Measurements from ENCODE around the gene HLCS.
A peak's percentile ranks its signal among the peaks of the same experiment; 100 is the strongest.

HLCS gene

GRCh38 chr21:36915696-36916245, 50.7 kb downstream of the HLCS start:
- no peak for DNase-seq (ENCODE audit: low read depth in 3 of 3)

GRCh38 chr21:36915014-36915695, 51.3 kb downstream of the HLCS start:
- no peak for DNase-seq (ENCODE audit: low read depth in 3 of 3)

- no peak for DNase-seq (ENCODE audit: low read depth in 3 of 3)
Measured at GRCh38 chr21:36914244-36915013, 52.0 kb downstream of the HLCS start.

- no peak for DNase-seq (ENCODE audit: low read depth in 3 of 3)
Measured at GRCh38 chr21:36913247-36914169, 53.0 kb downstream of the HLCS start.

- DNase-seq (ENCODE audit: low read depth in 3 of 3), result no peak
Measured at GRCh38 chr21:36910581-36911307, 55.7 kb downstream of the HLCS start.

- peak in 1 of 3 experiments; percentile 9 for DNase-seq (ENCODE audit: low read depth in 3 of 3)
Measured at GRCh38 chr21:36909901-36910561, 56.4 kb downstream of the HLCS start.

- DNase-seq (ENCODE audit: low read depth in 3 of 3), result no peak
Measured at GRCh38 chr21:36909423-36909822, 57.0 kb downstream of the HLCS start.

- DNase-seq (ENCODE audit: low read depth in 3 of 3), result no peak
Measured at GRCh38 chr21:36908260-36908908, 58.1 kb downstream of the HLCS start.

GRCh38 chr21:36904093-36904666, 62.3 kb downstream of the HLCS start:
- no peak for DNase-seq (ENCODE audit: low read depth in 3 of 3)

GRCh38 chr21:36902793-36903192, 63.7 kb downstream of the HLCS start:
- DNase-seq (ENCODE audit: low read depth in 3 of 3), result no peak

- no peak for DNase-seq (ENCODE audit: low read depth in 3 of 3)
Measured at GRCh38 chr21:36902331-36902730, 64.1 kb downstream of the HLCS start.

- DNase-seq (ENCODE audit: low read depth in 3 of 3), result no peak
Measured at GRCh38 chr21:36901575-36901974, 64.9 kb downstream of the HLCS start.

GRCh38 chr21:36893581-36893980, 72.9 kb downstream of the HLCS start:
- no peak for DNase-seq (ENCODE audit: low read depth in 3 of 3)

- DNase-seq (ENCODE audit: low read depth in 3 of 3), result no peak
Measured at GRCh38 chr21:36892201-36892600, 74.3 kb downstream of the HLCS start.

- no peak for DNase-seq (ENCODE audit: low read depth in 3 of 3)
Measured at GRCh38 chr21:36891692-36892091, 74.8 kb downstream of the HLCS start.

- DNase-seq (ENCODE audit: low read depth in 3 of 3), result no peak
Measured at GRCh38 chr21:36891121-36891520, 75.3 kb downstream of the HLCS start.

GRCh38 chr21:36890086-36890485, 76.4 kb downstream of the HLCS start:
- DNase-seq (ENCODE audit: low read depth in 3 of 3), result no peak

- no peak for DNase-seq (ENCODE audit: low read depth in 3 of 3)
Measured at GRCh38 chr21:36889401-36889800, 77.1 kb downstream of the HLCS start.

- DNase-seq (ENCODE audit: low read depth in 3 of 3), result no peak
Measured at GRCh38 chr21:36888466-36888865, 78.0 kb downstream of the HLCS start.

GRCh38 chr21:36887963-36888362, 78.5 kb downstream of the HLCS start:
- no peak for DNase-seq (ENCODE audit: low read depth in 3 of 3)
